ENCODE data around the gene KLF11. TPM values are rescaled to one million over a fixed set of nuclear protein-coding genes. Genes with fewer than 3 reads are reported as not detected.

The KLF11 gene
- total RNA-seq, 3 donors from 2014 or later, result 22.0 to 27.5 (median 22.2) TPM

GRCh38 chr2:10022445-10022844 lies 20.9 kb upstream of the KLF11 start:
- DNase-seq (ENCODE audit: low spot score in 2 of 2), result no peak
- Histone ChIP-seq H3K36me3 (no peaks in the 10 kb centered on the region), H3K27me3 (no peaks in the 10 kb centered on the region), H3K4me1 (no peaks in the 10 kb centered on the region), H3K9me3 (no peaks in the 10 kb centered on the region), H3K4me3 (no peak overlapping the region), H3K27ac (no peak overlapping the region)
- intact Hi-C loops (cut with DNase I; ENCODE audit: low total_unique reads), result no loop called here
- TF ChIP-seq POLR2A (IDR thresholded peaks at IDR 0.05) (no peak), POLR2AphosphoS5 (IDR thresholded peaks at IDR 0.05) (no peak), CTCF (IDR thresholded peaks at IDR 0.05) (no peak)

- no peaks in the 10 kb centered on the region for H3K9me3 ChIP-seq
- H3K36me3 ChIP-seq, result no peaks in the 10 kb centered on the region
- H3K4me1 ChIP-seq, result no peaks in the 10 kb centered on the region
- H3K4me3 ChIP-seq, result no peak overlapping the region
- no peaks in the 10 kb centered on the region for H3K27me3 ChIP-seq
- no peak for TF ChIP-seq POLR2AphosphoS5 (IDR thresholded peaks at IDR 0.05)
- TF ChIP-seq CTCF (IDR thresholded peaks at IDR 0.05), result no peak
- no peak for TF ChIP-seq POLR2A (IDR thresholded peaks at IDR 0.05)
- intact Hi-C loops (cut with DNase I; ENCODE audit: low total_unique reads), result no loop called here
- no peak overlapping the region for H3K27ac ChIP-seq
- DNase-seq (ENCODE audit: low spot score in 2 of 2), result no peak
These were observed 20.2 kb upstream of the KLF11 start for GRCh38 chr2:10022966-10023662.

GRCh38 chr2:10026940-10027569 lies 16.3 kb upstream of the KLF11 start:
- TF ChIP-seq POLR2A (IDR thresholded peaks at IDR 0.05), result no peak
- TF ChIP-seq CTCF (IDR thresholded peaks at IDR 0.05), result no peak
- no peak for TF ChIP-seq POLR2AphosphoS5 (IDR thresholded peaks at IDR 0.05)
- Histone ChIP-seq H3K36me3 (no peaks in the 10 kb centered on the region), H3K27ac (no peak overlapping the region), H3K4me3 (no peak overlapping the region), H3K27me3 (no peaks in the 10 kb centered on the region), H3K4me1 (no peaks in the 10 kb centered on the region), H3K9me3 (no peaks in the 10 kb centered on the region)
- intact Hi-C loops (cut with DNase I; ENCODE audit: low total_unique reads), result no loop called here
- no peak for DNase-seq (ENCODE audit: low spot score in 2 of 2)

- H3K27ac ChIP-seq, result peak overlapping the region in 1 of 2 donors; percentile 32
- no peak for DNase-seq (ENCODE audit: low spot score in 2 of 2)
These were observed 15.6 kb upstream of the KLF11 start for GRCh38 chr2:10027660-10028330.

More at GRCh38 chr2:10027660-10028330, 15.6 kb upstream of the KLF11 start:
- Histone ChIP-seq H3K27me3 (no peaks in the 10 kb centered on the region), H3K4me1 (no peaks in the 10 kb centered on the region), H3K36me3 (no peaks in the 10 kb centered on the region), H3K9me3 (no peaks in the 10 kb centered on the region), H3K4me3 (no peak overlapping the region)
- intact Hi-C loops (cut with DNase I; ENCODE audit: low total_unique reads), result no loop called here
- TF ChIP-seq POLR2A (IDR thresholded peaks at IDR 0.05) (no peak), POLR2AphosphoS5 (IDR thresholded peaks at IDR 0.05) (no peak), CTCF (IDR thresholded peaks at IDR 0.05) (no peak)

All from breast epithelium (tissue), 4 donors.